Measurements from ENCODE around the gene WDR45. TPM values are rescaled to one million over a fixed set of nuclear protein-coding genes. Genes with fewer than 3 reads are reported as not detected.

The WDR45 gene
- polyA plus RNA-seq, 1 donor (not counting 4 experiments of a cell fraction or from before 2014, with no cell fraction given): 43.1 TPM

DNA sequence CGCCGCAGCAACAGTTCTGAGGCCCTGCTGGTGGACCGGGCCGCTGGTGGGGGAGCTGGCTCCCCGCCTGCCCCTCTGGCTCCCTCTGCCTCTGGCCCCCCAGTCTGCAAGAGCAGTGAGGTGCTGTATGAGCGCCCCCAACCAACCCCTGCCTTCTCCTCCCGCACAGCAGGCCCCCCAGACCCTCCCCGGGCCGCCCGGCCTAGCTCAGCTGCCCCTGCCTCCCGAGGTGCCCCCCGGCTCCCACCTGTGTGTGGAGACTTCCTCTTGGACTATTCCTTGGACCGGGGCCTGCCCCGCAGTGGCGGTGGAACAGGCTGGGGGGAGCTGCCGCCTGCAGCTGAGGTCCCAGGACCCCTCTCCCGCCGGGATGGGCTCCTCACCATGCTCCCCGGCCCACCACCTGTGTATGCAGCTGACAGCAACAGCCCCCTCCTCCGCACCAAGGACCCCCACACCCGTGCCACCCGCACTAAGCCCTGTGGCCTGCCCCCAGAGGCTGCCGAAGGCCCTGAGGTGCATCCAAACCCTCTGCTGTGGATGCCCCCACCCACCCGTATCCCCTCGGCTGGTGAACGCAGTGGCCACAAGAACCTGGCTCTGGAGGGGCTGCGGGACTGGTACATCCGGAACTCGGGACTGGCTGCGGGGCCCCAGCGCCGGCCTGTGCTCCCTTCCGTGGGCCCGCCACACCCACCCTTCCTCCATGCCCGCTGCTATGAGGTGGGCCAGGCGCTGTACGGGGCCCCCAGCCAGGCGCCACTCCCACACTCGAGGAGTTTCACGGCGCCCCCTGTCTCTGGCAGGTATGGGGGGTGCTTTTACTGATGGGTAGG is 12.2 kb downstream of the WDR45 start:
- Histone ChIP-seq H3K27me3 (ENCODE audit: control insufficient read depth, extremely low read depth, insufficient read depth, low read length) (no peaks in the 10 kb centered on the region), H3K4me3 (ENCODE audit: control insufficient read depth in 2 of 3, extremely low read depth in 1 of 3, insufficient read depth in 2 of 3, low read depth in 1 of 3, low read length in 3 of 3) (no peak overlapping the region), H3K79me2 (ENCODE audit: control insufficient read depth, insufficient read depth, low read length) (no peaks in the 10 kb centered on the region), H3K9me1 (ENCODE audit: control insufficient read depth, extremely low read depth, insufficient read depth, low read length) (no peaks in the 10 kb centered on the region), H2AFZ (ENCODE audit: control insufficient read depth, low read length) (no peak overlapping the region), H3K9me3 (ENCODE audit: control insufficient read depth, low read depth, low read length) (no peaks in the 10 kb centered on the region), H3K27ac (ENCODE audit: control insufficient read depth, insufficient read depth, low read length) (no peak overlapping the region), H4K20me1 (ENCODE audit: control insufficient read depth, extremely low read depth, insufficient read depth, low read length) (no peaks in the 10 kb centered on the region), H3K9ac (ENCODE audit: control insufficient read depth, extremely low read depth, insufficient read depth, low read length) (no peak overlapping the region), H3K4me2 (ENCODE audit: control insufficient read depth, extremely low read depth, insufficient read depth, low read depth, low read length) (no peak overlapping the region), H3K4me1 (ENCODE audit: control insufficient read depth, extremely low read depth, insufficient read depth, low read length) (no peaks in the 10 kb centered on the region), H3K36me3 (ENCODE audit: control insufficient read depth in 2 of 2, extremely low read depth in 1 of 2, insufficient read depth in 2 of 2, low read length in 2 of 2) (peaks cover 0 to 13% of the 10 kb centered on the region in 2 experiments)
- FAIRE-seq: no peak
- no peak for DNase-seq (ENCODE audit: low read depth, low spot score)
- no peak for TF ChIP-seq EZH2 (IDR thresholded peaks at IDR 0.05; ENCODE audit: low read length)
- TF ChIP-seq, protein P1, sequence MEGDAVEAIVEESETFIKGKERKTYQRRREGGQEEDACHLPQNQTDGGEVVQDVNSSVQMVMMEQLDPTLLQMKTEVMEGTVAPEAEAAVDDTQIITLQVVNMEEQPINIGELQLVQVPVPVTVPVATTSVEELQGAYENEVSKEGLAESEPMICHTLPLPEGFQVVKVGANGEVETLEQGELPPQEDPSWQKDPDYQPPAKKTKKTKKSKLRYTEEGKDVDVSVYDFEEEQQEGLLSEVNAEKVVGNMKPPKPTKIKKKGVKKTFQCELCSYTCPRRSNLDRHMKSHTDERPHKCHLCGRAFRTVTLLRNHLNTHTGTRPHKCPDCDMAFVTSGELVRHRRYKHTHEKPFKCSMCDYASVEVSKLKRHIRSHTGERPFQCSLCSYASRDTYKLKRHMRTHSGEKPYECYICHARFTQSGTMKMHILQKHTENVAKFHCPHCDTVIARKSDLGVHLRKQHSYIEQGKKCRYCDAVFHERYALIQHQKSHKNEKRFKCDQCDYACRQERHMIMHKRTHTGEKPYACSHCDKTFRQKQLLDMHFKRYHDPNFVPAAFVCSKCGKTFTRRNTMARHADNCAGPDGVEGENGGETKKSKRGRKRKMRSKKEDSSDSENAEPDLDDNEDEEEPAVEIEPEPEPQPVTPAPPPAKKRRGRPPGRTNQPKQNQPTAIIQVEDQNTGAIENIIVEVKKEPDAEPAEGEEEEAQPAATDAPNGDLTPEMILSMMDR (optimal IDR thresholded peaks at IDR 0.05 in 1 of 3, IDR thresholded peaks at IDR 0.05 in 1 of 3, conservative IDR thresholded peaks at IDR 0.05 in 1 of 3; ENCODE audit: extremely low read depth in 1 of 3, insufficient read depth in 2 of 3, low read length in 3 of 3): no peak
- dilution Hi-C loops (cut with MboI; ENCODE audit: extremely low pct_ligation_motif_present, low sequenced_read_pairs): no loop called here

DNA sequence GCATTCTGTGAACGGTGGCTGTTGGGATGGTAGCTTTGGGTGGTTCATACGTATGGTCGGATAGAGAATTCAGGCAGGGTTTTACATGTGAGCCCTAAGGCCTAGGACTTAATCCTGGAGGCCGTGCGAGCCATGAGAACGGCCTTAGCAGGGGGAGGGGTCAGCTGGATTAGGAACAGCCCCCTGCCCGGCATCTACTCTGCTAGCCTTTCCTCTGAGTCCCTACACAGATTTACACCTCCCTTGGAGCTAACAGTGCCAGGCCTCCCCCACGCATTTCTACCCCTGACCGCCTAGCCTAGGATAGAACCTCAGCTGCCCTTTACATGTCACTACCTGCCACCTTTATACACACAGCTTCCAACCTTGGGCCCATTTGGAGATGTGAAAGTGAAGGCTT is 13.0 kb downstream of the WDR45 start:
- no peaks in the 10 kb centered on the region for H3K4me1 ChIP-seq (ENCODE audit: control insufficient read depth, extremely low read depth, insufficient read depth, low read length)
- dilution Hi-C loops (cut with MboI; ENCODE audit: extremely low pct_ligation_motif_present, low sequenced_read_pairs): no loop called here
- H3K27me3 ChIP-seq (ENCODE audit: control insufficient read depth, extremely low read depth, insufficient read depth, low read length): no peaks in the 10 kb centered on the region
- DNase-seq (ENCODE audit: low read depth, low spot score) (no peak), FAIRE-seq (no peak)
- no peaks in the 10 kb centered on the region for H3K9me3 ChIP-seq (ENCODE audit: control insufficient read depth, low read depth, low read length)
- no peaks in the 10 kb centered on the region for H3K9me1 ChIP-seq (ENCODE audit: control insufficient read depth, extremely low read depth, insufficient read depth, low read length)
- no peak overlapping the region for H3K9ac ChIP-seq (ENCODE audit: control insufficient read depth, extremely low read depth, insufficient read depth, low read length)
- peaks cover 0 to 18% of the 10 kb centered on the region in 2 experiments for H3K36me3 ChIP-seq (ENCODE audit: control insufficient read depth in 2 of 2, extremely low read depth in 1 of 2, insufficient read depth in 2 of 2, low read length in 2 of 2)
- no peak for TF ChIP-seq EZH2 (IDR thresholded peaks at IDR 0.05; ENCODE audit: low read length)
- TF ChIP-seq, protein P1 (optimal IDR thresholded peaks at IDR 0.05 in 1 of 3, IDR thresholded peaks at IDR 0.05 in 1 of 3, conservative IDR thresholded peaks at IDR 0.05 in 1 of 3; ENCODE audit: extremely low read depth in 1 of 3, insufficient read depth in 2 of 3, low read length in 3 of 3): no peak
- H4K20me1 ChIP-seq (ENCODE audit: control insufficient read depth, extremely low read depth, insufficient read depth, low read length): no peaks in the 10 kb centered on the region
- no peak overlapping the region for H3K27ac ChIP-seq (ENCODE audit: control insufficient read depth, insufficient read depth, low read length)
- H2AFZ ChIP-seq (ENCODE audit: control insufficient read depth, low read length): no peak overlapping the region
- H3K79me2 ChIP-seq (ENCODE audit: control insufficient read depth, insufficient read depth, low read length): peaks cover under 1% of the 10 kb centered on the region
- H3K4me3 ChIP-seq (ENCODE audit: control insufficient read depth in 2 of 3, extremely low read depth in 1 of 3, insufficient read depth in 2 of 3, low read depth in 1 of 3, low read length in 3 of 3): no peak overlapping the region
- H3K4me2 ChIP-seq (ENCODE audit: control insufficient read depth, extremely low read depth, insufficient read depth, low read depth, low read length): no peak overlapping the region
